ENCODE measurements around the gene FRMPD4.

- TF ChIP-seq E2F5 (CRISPR knock-in tag; IDR thresholded peaks at IDR 0.05) (no peak), ZNF317 (CRISPR knock-in tag; IDR thresholded peaks at IDR 0.05; ENCODE audit: borderline replicate concordance, low read depth) (no peak), ETV6 (CRISPR knock-in tag; IDR thresholded peaks at IDR 0.05) (no peak), NFYB (CRISPR knock-in tag; conservative IDR thresholded peaks at IDR 0.05; ENCODE audit: low read depth) (no peak), E2F1 (CRISPR knock-in tag; IDR thresholded peaks at IDR 0.05) (no peak), USF2 (CRISPR knock-in tag; IDR thresholded peaks at IDR 0.05) (no peak), NR3C1 (CRISPR knock-in tag; conservative IDR thresholded peaks at IDR 0.05; ENCODE audit: low read depth) (no peak), CTCF (IDR thresholded peaks at IDR 0.05) (no peak), ZBTB21 (CRISPR knock-in tag; IDR thresholded peaks at IDR 0.05; ENCODE audit: borderline replicate concordance) (no peak), MAX (CRISPR knock-in tag; IDR thresholded peaks at IDR 0.05) (no peak), ELF4 (CRISPR knock-in tag; IDR thresholded peaks at IDR 0.05; ENCODE audit: low read depth) (no peak), TP53 (CRISPR knock-in tag; IDR thresholded peaks at IDR 0.05) (no peak)
These were observed 573.3 kb downstream of the FRMPD4 start for GRCh38 chrX:12711435-12712040.

Data from WTC11 (cell line).